ENCODE measurements around the gene KCNQ1.

DNA sequence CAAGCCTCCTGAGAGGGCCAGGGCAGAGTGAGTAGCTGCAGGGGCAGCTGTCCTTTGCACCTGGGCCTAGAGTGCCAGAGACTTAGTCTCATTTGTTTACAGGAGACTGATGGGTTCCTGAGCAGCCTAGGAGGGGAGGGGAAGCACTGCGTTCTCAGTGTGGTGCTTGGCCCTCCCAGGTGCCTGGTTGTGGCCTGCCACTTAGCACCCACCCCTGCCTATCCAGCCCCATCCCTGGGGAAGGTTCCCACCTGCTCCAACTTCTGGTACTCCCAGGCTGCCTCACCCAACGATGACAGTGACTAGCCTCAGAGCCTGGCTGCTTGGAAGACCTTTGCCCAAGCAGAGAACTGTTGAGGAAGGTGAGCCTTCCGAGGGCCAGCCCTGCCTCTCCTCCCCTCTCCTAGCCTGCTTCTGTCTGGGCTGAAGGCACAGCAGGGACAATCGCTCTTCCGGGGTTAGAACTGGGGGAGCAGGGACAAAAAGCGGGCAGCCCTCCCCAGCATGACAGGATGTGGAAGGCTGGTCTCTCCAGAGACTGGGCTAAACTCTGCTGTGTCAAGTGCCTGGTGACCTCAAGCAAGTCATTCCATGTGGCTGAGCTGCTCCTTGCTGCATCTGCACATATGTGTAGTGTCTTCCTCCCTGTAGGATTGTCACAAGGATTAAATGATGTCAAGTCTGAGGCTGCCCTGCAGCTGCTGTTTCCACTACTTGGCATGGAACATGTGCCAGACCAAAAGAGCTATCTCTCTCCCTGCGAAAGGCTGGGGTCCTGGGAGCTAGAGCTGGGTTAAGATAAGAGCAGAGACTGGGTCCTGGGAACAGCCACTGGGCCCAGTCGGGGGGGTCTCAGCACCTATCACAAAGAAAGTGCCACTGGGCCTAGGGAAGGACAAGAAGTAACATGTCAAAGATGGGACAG is 245.1 kb downstream of the KCNQ1 start:
- TF ChIP-seq, protein P1, sequence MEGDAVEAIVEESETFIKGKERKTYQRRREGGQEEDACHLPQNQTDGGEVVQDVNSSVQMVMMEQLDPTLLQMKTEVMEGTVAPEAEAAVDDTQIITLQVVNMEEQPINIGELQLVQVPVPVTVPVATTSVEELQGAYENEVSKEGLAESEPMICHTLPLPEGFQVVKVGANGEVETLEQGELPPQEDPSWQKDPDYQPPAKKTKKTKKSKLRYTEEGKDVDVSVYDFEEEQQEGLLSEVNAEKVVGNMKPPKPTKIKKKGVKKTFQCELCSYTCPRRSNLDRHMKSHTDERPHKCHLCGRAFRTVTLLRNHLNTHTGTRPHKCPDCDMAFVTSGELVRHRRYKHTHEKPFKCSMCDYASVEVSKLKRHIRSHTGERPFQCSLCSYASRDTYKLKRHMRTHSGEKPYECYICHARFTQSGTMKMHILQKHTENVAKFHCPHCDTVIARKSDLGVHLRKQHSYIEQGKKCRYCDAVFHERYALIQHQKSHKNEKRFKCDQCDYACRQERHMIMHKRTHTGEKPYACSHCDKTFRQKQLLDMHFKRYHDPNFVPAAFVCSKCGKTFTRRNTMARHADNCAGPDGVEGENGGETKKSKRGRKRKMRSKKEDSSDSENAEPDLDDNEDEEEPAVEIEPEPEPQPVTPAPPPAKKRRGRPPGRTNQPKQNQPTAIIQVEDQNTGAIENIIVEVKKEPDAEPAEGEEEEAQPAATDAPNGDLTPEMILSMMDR (IDR thresholded peaks at IDR 0.05), result no peak
- TF ChIP-seq POLR2A (IDR thresholded peaks at IDR 0.05), result no peak
